ENCODE data around the gene ZBTB20. TPM values are rescaled to one million over a fixed set of nuclear protein-coding genes. Genes with fewer than 3 reads are reported as not detected.
A peak's percentile ranks its signal among the peaks of the same experiment; 100 is the strongest.

ZBTB20 gene
- polyA plus RNA-seq, 1 donor = 1.1 TPM

DNA sequence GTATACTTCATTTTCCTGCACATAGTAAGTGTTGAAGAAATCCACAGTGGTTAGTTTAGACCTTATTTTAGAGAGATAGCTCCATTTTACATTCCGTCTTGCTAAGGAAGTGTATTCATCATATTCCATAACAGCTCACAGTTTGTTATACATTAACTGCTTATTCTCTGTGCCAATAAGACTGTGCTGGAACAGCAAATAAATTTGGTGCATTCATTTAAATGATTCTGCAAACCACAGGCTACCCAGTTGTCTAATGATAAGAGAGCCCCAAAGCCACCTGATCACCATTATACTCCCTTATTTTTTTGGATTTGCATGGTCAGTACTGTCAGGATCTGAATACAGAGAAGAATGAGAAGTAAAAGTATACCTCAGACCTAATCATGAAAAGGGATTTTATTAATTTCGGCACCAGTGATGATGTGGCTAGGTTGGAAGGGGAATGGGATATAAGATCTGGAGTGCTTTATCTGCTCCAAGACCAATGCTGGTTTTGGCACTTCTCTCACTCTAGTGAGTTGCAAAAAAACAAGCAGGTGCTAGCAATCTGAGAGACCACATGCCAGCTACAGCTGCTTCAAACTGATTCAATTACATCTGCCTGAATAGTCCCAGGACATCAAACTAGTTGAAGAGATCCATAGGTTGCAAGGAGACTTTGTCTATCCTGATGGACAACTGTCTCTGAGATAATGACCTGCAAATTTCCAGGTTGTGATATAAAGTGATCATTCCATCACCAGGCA is 254.8 kb downstream of the ZBTB20 start:
- Histone ChIP-seq H3K36me3 (ENCODE audit: control insufficient read depth, insufficient read depth, low read length) (no peaks in the 10 kb centered on the region), H3K9me3 (ENCODE audit: control insufficient read depth, low read depth, low read length) (no peaks in the 10 kb centered on the region), H3K4me1 (ENCODE audit: control insufficient read depth, insufficient read depth, low read length) (no peaks in the 10 kb centered on the region), H3K4me3 (ENCODE audit: low read length) (no peak overlapping the region), H3K27ac (ENCODE audit: low read length) (no peak overlapping the region), H3K27me3 (ENCODE audit: control insufficient read depth, insufficient read depth, low read length) (no peaks in the 10 kb centered on the region)
- no peak for DNase-seq
- WGBS (ENCODE audit: insufficient coverage, low lambda C conversion rate) = 100% methylated on average over 1 of the region's 2 CpGs

DNA sequence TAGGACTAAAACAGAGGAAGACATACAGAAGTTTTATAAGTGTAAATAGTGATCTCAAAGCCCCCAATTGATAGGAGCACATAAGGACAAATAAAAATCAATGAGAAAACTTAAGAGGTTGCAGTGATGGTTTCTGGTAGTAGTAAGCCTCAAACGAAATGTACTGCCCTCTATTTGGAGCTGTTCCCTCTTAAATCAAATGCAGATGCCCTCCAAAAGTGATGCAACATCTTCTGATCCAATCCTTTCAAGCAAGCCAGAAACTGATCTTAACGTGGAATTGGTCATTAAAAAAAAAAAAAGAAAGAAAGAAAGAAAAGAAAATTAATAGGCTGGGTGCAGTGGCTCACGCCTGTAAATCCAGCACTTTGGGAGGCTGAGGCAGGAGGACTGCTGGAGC is 259.3 kb downstream of the ZBTB20 start:
- Histone ChIP-seq H3K9me3 (ENCODE audit: control insufficient read depth, low read depth, low read length) (no peaks in the 10 kb centered on the region), H3K27ac (ENCODE audit: low read length) (no peak overlapping the region), H3K4me3 (ENCODE audit: low read length) (no peak overlapping the region), H3K36me3 (ENCODE audit: control insufficient read depth, insufficient read depth, low read length) (no peaks in the 10 kb centered on the region), H3K27me3 (ENCODE audit: control insufficient read depth, insufficient read depth, low read length) (no peaks in the 10 kb centered on the region), H3K4me1 (ENCODE audit: control insufficient read depth, insufficient read depth, low read length) (peaks cover 3% of the 10 kb centered on the region)
- no peak for DNase-seq
- 95% methylated on average over 2 of the region's 3 CpGs for WGBS (ENCODE audit: insufficient coverage, low lambda C conversion rate)

DNA sequence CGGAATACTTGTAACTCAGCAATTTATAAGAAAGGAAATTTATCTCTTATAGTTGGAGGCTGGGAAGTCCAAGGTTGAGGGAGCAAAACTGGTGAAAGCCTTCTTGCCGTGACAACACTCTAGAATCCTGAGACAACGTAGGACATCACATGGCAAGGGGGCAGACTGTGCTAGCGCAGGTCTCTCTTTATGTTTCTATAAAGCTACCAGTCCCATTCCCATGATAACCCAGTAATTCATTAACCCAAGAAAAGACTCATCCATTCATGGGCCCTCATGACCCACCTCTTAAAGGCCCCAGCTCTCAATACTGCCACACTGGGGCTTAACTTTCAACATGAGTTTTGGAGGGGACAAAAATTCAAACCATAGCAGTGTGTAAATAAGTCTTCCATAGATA is 260.2 kb downstream of the ZBTB20 start:
- 75% methylated on average over 1 of the region's 4 CpGs for WGBS (ENCODE audit: insufficient coverage, low lambda C conversion rate)
- no peaks in the 10 kb centered on the region for H3K9me3 ChIP-seq (ENCODE audit: control insufficient read depth, low read depth, low read length)
- no peaks in the 10 kb centered on the region for H3K36me3 ChIP-seq (ENCODE audit: control insufficient read depth, insufficient read depth, low read length)
- peak overlapping the region; percentile 45 for H3K27ac ChIP-seq (ENCODE audit: low read length)
- peak; percentile 56 to 82 for DNase-seq
- no peaks in the 10 kb centered on the region for H3K27me3 ChIP-seq (ENCODE audit: control insufficient read depth, insufficient read depth, low read length)
- no peak overlapping the region for H3K4me3 ChIP-seq (ENCODE audit: low read length)
- peaks cover 3% of the 10 kb centered on the region for H3K4me1 ChIP-seq (ENCODE audit: control insufficient read depth, insufficient read depth, low read length)

DNA sequence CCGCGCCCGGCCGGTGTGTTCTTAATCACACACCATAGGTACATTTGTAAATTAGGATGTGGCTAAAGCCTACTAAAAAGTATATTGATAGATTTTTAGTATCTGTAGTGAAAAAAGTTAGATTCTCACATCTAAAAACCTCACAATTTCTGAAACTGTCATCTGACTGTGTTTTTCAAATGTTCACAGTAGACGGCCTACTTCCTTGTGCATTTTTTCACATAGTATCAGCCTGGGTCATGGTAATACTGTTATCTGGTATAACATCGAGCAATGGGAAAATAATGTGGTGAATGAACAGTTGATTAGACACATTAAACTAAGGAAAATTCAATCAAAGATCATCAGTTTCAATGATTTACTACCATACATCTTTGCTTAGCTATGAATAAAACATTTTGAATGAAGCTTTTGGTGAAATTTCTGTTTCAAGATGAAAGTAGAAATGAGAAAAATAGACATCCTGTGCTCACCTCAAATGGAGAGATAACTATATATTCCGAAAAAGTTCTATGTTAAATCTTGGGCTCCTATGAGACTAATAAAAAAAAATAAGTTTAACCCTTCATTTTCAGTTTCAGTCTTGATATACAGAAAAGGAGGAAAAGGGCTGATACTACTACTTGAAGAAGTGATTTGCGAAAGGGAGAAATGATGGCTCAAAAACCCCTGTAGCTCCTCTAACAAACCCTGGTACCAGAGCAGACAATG is 262.7 kb downstream of the ZBTB20 start:
- no peak overlapping the region for H3K4me3 ChIP-seq (ENCODE audit: low read length)
- H3K27ac ChIP-seq (ENCODE audit: low read length) = no peak overlapping the region
- no peak for DNase-seq
- H3K36me3 ChIP-seq (ENCODE audit: control insufficient read depth, insufficient read depth, low read length) = no peaks in the 10 kb centered on the region
- peaks cover 3% of the 10 kb centered on the region for H3K4me1 ChIP-seq (ENCODE audit: control insufficient read depth, insufficient read depth, low read length)
- H3K27me3 ChIP-seq (ENCODE audit: control insufficient read depth, insufficient read depth, low read length) = no peaks in the 10 kb centered on the region
- 100% methylated on average over 2 of the region's 8 CpGs for WGBS (ENCODE audit: insufficient coverage, low lambda C conversion rate)
- H3K9me3 ChIP-seq (ENCODE audit: control insufficient read depth, low read depth, low read length) = no peaks in the 10 kb centered on the region

DNA sequence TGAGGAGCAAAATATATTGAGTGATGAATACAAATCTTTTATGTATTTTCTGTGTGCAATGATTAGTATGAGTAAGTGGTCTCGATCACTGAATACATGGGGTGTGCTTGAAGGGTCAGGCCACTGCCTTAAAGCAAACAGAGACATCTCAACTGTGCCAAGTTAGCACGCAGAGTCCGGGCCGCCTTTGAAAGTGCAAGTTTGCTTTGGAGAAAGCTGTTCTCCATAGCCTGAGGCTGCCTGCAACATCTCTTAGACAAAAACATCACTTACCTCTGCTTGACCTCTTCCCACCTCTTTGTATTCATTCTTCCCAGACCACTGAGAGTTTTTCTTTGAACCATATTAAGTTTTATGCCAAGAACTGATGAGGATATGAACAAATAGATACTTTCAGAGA is 267.0 kb downstream of the ZBTB20 start:
- H3K27me3 ChIP-seq (ENCODE audit: control insufficient read depth, insufficient read depth, low read length) = no peaks in the 10 kb centered on the region
- H3K4me3 ChIP-seq (ENCODE audit: low read length) = no peak overlapping the region
- no peaks in the 10 kb centered on the region for H3K36me3 ChIP-seq (ENCODE audit: control insufficient read depth, insufficient read depth, low read length)
- H3K4me1 ChIP-seq (ENCODE audit: control insufficient read depth, insufficient read depth, low read length) = no peaks in the 10 kb centered on the region
- no peak for DNase-seq
- H3K9me3 ChIP-seq (ENCODE audit: control insufficient read depth, low read depth, low read length) = no peaks in the 10 kb centered on the region
- no CpG with 5 or more reads among the region's 4 CpGs for WGBS (ENCODE audit: insufficient coverage, low lambda C conversion rate)
- no peak overlapping the region for H3K27ac ChIP-seq (ENCODE audit: low read length)

DNA sequence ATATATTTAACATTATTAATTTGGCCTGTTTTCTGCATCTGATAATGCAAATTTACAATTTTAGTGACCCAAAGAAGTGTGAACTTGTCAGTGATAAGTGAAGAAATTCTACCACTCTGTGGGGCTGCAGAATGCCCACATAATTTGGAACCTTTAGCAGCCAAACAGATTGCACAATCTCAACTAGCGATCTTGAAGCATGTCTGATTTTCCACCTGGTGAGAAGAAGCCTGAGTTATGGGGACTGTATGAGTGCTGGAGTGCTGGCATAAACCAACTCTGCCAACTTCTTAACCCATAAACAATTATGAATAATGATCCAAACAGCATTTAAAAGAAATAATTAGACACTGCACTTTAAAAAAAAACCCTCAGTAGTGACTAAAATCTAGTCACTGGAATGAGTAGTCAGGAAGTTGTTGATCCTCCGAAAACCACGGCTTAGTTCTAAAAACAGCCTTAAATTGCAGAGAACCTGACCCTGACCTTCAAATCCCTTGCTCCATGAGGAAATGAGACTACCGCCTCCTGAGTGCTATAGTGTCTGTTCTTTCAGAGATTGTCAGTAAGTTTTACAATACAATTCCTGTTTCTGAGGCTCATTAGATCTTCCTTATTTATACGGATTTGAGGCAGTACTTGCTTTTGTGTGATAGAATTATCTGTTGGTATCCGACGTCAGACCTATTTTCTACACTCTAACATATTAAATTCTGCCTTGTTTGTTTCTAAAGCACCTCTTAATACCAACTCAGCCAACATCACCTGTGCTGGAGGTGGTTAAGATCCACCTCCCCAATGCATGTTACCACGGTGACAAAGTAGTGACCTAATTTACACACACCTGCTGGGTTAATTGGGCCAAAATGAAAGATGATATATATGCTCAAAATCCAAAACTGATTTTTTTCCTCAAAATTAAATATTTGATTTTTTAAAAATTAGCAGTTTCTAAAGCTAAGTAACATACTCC is 267.7 kb downstream of the ZBTB20 start:
- no peak for DNase-seq
- Histone ChIP-seq H3K4me1 (ENCODE audit: control insufficient read depth, insufficient read depth, low read length) (no peaks in the 10 kb centered on the region), H3K27me3 (ENCODE audit: control insufficient read depth, insufficient read depth, low read length) (no peaks in the 10 kb centered on the region), H3K9me3 (ENCODE audit: control insufficient read depth, low read depth, low read length) (no peaks in the 10 kb centered on the region), H3K27ac (ENCODE audit: low read length) (no peak overlapping the region), H3K4me3 (ENCODE audit: low read length) (no peak overlapping the region), H3K36me3 (ENCODE audit: control insufficient read depth, insufficient read depth, low read length) (no peaks in the 10 kb centered on the region)
- WGBS (ENCODE audit: insufficient coverage, low lambda C conversion rate) = 58% methylated on average over 4 of the region's 8 CpGs

DNA sequence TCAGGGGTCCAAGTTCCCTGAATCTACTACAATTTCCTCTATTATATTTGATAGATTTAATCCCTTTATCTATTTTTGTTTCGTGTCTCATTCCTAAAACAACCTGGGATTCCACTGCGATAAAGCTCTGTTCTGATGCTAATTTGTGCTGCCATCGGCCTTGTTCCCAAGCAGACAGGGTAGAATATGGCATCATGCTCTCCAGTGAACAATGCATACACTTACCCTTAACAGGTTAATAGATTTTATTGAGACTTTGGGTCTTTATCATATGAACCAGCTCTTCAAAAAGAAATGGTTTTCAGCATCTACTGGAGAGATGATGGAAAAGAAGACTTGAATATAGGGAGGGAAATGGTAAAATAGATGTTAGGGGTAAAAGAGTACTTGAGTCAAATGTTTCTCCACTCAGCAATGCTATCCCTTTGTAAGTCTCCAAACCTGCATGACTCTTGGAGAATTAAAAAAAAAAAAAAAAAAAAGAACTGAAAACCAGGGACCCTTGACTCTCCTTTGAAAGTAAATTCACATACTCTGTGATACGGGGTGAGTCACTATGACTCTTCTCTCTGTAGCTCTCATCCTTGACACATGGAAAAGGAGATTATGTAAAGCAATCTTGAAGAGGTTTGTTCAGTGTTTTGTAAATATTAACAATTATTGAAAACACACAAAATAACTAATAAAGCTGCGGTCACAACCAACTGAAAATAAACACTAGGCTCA is 268.8 kb downstream of the ZBTB20 start:
- Histone ChIP-seq H3K4me1 (ENCODE audit: control insufficient read depth, insufficient read depth, low read length) (no peaks in the 10 kb centered on the region), H3K36me3 (ENCODE audit: control insufficient read depth, insufficient read depth, low read length) (no peaks in the 10 kb centered on the region), H3K9me3 (ENCODE audit: control insufficient read depth, low read depth, low read length) (no peaks in the 10 kb centered on the region), H3K4me3 (ENCODE audit: low read length) (no peak overlapping the region), H3K27me3 (ENCODE audit: control insufficient read depth, insufficient read depth, low read length) (no peaks in the 10 kb centered on the region), H3K27ac (ENCODE audit: low read length) (no peak overlapping the region)
- 91% methylated on average over 3 of the region's 5 CpGs for WGBS (ENCODE audit: insufficient coverage, low lambda C conversion rate)
- no peak for DNase-seq

DNA sequence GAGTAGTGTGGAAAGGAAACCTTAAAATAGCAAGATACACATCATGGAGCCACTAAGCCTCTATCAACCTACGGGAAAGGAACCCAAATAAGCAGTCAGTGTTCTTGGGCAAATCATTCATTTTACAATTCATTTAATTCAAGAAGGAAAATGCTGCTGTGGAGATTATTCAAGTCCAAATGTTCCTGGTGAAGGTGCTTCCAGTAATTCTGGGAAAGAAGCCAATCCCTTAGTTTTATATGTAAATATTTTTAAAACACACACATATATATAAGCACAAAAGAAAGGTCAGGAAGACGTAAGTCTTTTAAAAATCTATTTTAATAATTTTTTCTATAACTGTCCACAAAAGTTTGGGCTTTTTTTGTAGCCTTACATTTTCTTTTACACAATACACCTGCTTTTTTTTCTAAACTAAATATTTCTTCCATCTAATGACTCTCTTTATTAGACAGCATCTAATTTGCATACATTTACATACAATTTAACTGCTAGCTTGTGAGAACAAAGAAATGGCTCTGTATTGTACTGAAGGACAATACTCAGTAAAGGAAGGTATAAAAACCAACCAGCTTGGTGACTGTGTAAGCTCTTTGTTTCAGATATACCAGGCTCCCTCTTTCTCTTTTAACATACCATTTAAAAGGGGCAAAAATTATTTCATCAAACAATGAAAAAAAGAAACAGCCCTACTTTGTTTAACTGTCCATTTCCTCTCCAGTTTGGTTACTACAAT is 269.5 kb downstream of the ZBTB20 start:
- Histone ChIP-seq H3K4me1 (ENCODE audit: control insufficient read depth, insufficient read depth, low read length) (peaks cover under 1% of the 10 kb centered on the region), H3K27ac (ENCODE audit: low read length) (no peak overlapping the region), H3K4me3 (ENCODE audit: low read length) (no peak overlapping the region), H3K36me3 (ENCODE audit: control insufficient read depth, insufficient read depth, low read length) (no peaks in the 10 kb centered on the region), H3K9me3 (ENCODE audit: control insufficient read depth, low read depth, low read length) (no peaks in the 10 kb centered on the region), H3K27me3 (ENCODE audit: control insufficient read depth, insufficient read depth, low read length) (no peaks in the 10 kb centered on the region)
- 88% methylated on average over 1 of the region's 2 CpGs for WGBS (ENCODE audit: insufficient coverage, low lambda C conversion rate)
- no peak for DNase-seq

DNA sequence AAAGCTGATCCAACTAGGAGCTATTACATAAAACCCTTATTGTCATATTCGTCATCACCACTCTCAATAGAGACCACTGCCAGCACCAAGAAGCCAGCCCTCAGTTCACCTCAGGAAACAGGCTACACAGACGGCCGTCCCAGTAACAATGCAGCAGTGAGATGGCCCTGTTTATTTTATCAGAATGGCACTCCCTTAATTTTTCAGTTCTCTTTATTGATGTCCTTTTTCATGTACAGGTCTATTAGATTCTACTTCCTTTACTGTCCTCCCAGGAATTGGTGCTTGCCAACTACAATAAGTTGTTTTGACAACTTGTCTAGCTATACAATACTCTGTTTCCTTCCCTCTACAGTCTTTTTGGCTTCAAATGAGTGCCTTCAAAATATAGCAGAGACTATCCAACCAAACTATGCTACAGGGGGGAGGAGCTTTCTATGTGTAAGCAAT is 272.5 kb downstream of the ZBTB20 start:
- no peak for DNase-seq
- H3K27me3 ChIP-seq (ENCODE audit: control insufficient read depth, insufficient read depth, low read length) = no peaks in the 10 kb centered on the region
- peaks cover 2% of the 10 kb centered on the region for H3K4me1 ChIP-seq (ENCODE audit: control insufficient read depth, insufficient read depth, low read length)
- H3K9me3 ChIP-seq (ENCODE audit: control insufficient read depth, low read depth, low read length) = no peaks in the 10 kb centered on the region
- no peak overlapping the region for H3K27ac ChIP-seq (ENCODE audit: low read length)
- no peaks in the 10 kb centered on the region for H3K36me3 ChIP-seq (ENCODE audit: control insufficient read depth, insufficient read depth, low read length)
- no CpG with 5 or more reads among the region's 3 CpGs for WGBS (ENCODE audit: insufficient coverage, low lambda C conversion rate)
- H3K4me3 ChIP-seq (ENCODE audit: low read length) = no peak overlapping the region
